HepG2 (cell line): ENCODE measurements around the gene ZAR1L. TPM values are rescaled to one million over a fixed set of nuclear protein-coding genes. Genes with fewer than 3 reads are reported as not detected.
A peak's percentile ranks its signal among the peaks of the same experiment; 100 is the strongest.

Source experiments
- ATAC-seq: fragments of 200-7000 bp; cut with Tn5 transposase; 3 replicates; pipeline ENCODE4 v1.9.1; 2020; ENCODE audit warnings: mild to moderate bottlenecking, moderate library complexity
- BruUV-seq: library from RNA; stranded (reverse); fragments of 400-500 nt; replicated peaks from 2 replicates; lab custom pipeline; 2021; lab: Mats Ljungman, UMichigan
- CTCF ChIA-PET: fragments of 300-600 bp; formaldehyde crosslinking; extraction: SDS; loops from one replicate; lab custom pipeline; 2021; ENCODE audit warnings: low total read pairs, inconsistent platforms, low intra/inter-chr PET ratio; lab: Yijun Ruan, JAX
- POLR2A ChIA-PET: fragments of 350-600 bp; sonication (Branson Sonifier 250); formaldehyde crosslinking; loops from one replicate; lab custom pipeline; 2020; ENCODE audit warnings: antibody characterized with exemption, inconsistent platforms; lab: Yijun Ruan, JAX
- DNase-seq: peaks from one replicate; pipeline ENCODE4 v3.0.0-alpha.2; 2015; ENCODE audit warnings: low spot score
- FAIRE-seq: peaks from 3 replicates; lab custom pipeline; 2011; peaks lifted over from hg19 to GRCh38; lab: Jason Lieb, UNC
- H2AFZ ChIP-seq: one replicate; pipeline ENCODE4 v1.6.1; 2011; ENCODE audit warnings: low read length, inconsistent platforms
- H3K27ac ChIP-seq: fragments of 300-600 bp; 3 replicates; pipeline ENCODE4 v1.8.0; 2011; ENCODE audit warnings: mixed run types, mild to moderate bottlenecking, mixed read lengths, low read length, inconsistent platforms; ENCODE audit not compliant: insufficient read depth; ENCODE audit errors: extremely low read length
- H3K27me3 ChIP-seq, 2 experiments: fragments of 200-600 bp in 1 of 2; 2 replicates in 1 of 2; 3 replicates in 1 of 2; pipeline versions ENCODE4 v1.6.0 to v1.8.0; 2011; ENCODE audit warnings: low read length in 2 of 2, mild to moderate bottlenecking in 2 of 2, moderate library complexity in 2 of 2, inconsistent platforms in 1 of 2; ENCODE audit not compliant: insufficient read depth in 2 of 2, control insufficient read depth in 1 of 2
- H3K36me3 ChIP-seq, 2 experiments: fragments of 200-600 bp in 1 of 2; replicated peaks in 1 of 2; 2 replicates in 1 of 2; 3 replicates in 1 of 2; pipeline versions ENCODE4 v1.5.1 to v1.8.0; 2011; ENCODE audit warnings: low read length in 2 of 2, inconsistent platforms in 1 of 2; ENCODE audit not compliant: insufficient read depth in 2 of 2, control insufficient read depth in 1 of 2
- H3K4me1 ChIP-seq: 2 replicates; pipeline ENCODE4 v1.5.1; 2012; ENCODE audit warnings: low read length, inconsistent platforms; ENCODE audit not compliant: insufficient read depth
- H3K4me2 ChIP-seq: 2 replicates; pipeline ENCODE4 v1.6.0; 2011; ENCODE audit warnings: low read depth, low read length, inconsistent platforms
- H3K4me3 ChIP-seq, 3 experiments: fragments of 200-600 bp in 1 of 3; sonication (generic), shearing (Covaris generic) in 1 of 3; replicated peaks in 1 of 3; 2 replicates each; pipeline ENCODE4 v1.5.1; 2011 to 2016; ENCODE audit warnings: low read length in 3 of 3, inconsistent platforms in 2 of 3, low read depth in 2 of 3, mild to moderate bottlenecking in 2 of 3, control low read depth in 1 of 3, mixed read lengths in 1 of 3; ENCODE audit not compliant: insufficient read depth in 1 of 3
- H3K79me2 ChIP-seq: one replicate; pipeline ENCODE4 v1.6.1; 2011; ENCODE audit warnings: low read length, inconsistent platforms; ENCODE audit not compliant: insufficient read depth
- H3K9ac ChIP-seq: 2 replicates; pipeline ENCODE4 v1.6.0; 2011; ENCODE audit warnings: mild to moderate bottlenecking, low read depth, low read length, inconsistent platforms; ENCODE audit not compliant: insufficient read depth
- H3K9me3 ChIP-seq: 2 replicates; pipeline ENCODE4 v1.5.1; 2012; ENCODE audit warnings: mild to moderate bottlenecking, low read length
- H4K20me1 ChIP-seq: 2 replicates; pipeline ENCODE4 v1.6.0; 2011; ENCODE audit warnings: inconsistent platforms, mild to moderate bottlenecking, low read length, moderate library complexity; ENCODE audit not compliant: insufficient read depth
- CHD4 ChIP-seq: fragments of 200-600 bp; sonication (generic); IDR thresholded peaks from 2 replicates; pipeline ENCODE4 v1.7.0; 2017; ENCODE audit warnings: mild to moderate bottlenecking, low read length, borderline replicate concordance
- EP300 ChIP-seq, 3 experiments: sonication (generic) in 1 of 3; formaldehyde crosslinking in 1 of 3; IDR thresholded peaks; 2 replicates each; pipeline versions ENCODE4 v1.5.1 to v1.6.1; 2011 to 2020; ENCODE audit warnings: low read depth in 2 of 3, low read length in 2 of 3, borderline replicate concordance in 1 of 3, improper control_type of control experiment in 1 of 3, mild to moderate bottlenecking in 1 of 3, missing genetic modification reagents in 1 of 3, moderate library complexity in 1 of 3
- FIP1L1 ChIP-seq: fragments of 200-400 bp; formaldehyde crosslinking; IDR thresholded peaks from 2 replicates; pipeline ENCODE4 v1.6.1; 2018; ENCODE audit warnings: low read depth, mild to moderate bottlenecking, low read length, moderate library complexity, borderline replicate concordance; ENCODE audit not compliant: insufficient read depth
- FOXP4 ChIP-seq: sonication (generic); formaldehyde crosslinking; IDR thresholded peaks from 2 replicates; pipeline ENCODE4 v1.4.0; 2020; ENCODE audit warnings: missing genetic modification reagents
- HMG20A ChIP-seq: IDR thresholded peaks from 2 replicates; pipeline ENCODE4 v1.6.1; 2016; ENCODE audit warnings: borderline replicate concordance
- MEIS2 ChIP-seq: sonication (generic); formaldehyde crosslinking; IDR thresholded peaks from 2 replicates; pipeline ENCODE4 v1.9.0; 2021; ENCODE audit warnings: mild to moderate bottlenecking, missing genetic modification reagents
- NR2F2 ChIP-seq: IDR thresholded peaks from 2 replicates; pipeline ENCODE4 v1.6.1; 2012; ENCODE audit warnings: low read depth, inconsistent platforms, borderline replicate concordance
- NR2F6 ChIP-seq, 2 experiments: IDR thresholded peaks; 2 replicates each; pipeline ENCODE4 v1.6.1; 2016; ENCODE audit warnings: antibody characterized with exemption in 1 of 2, mild to moderate bottlenecking in 1 of 2
- PPARG ChIP-seq: conservative IDR thresholded peaks from 2 replicates; pipeline ENCODE4 v1.6.1; 2016; ENCODE audit warnings: missing biosample characterization, missing genetic modification reagents
- RFXANK ChIP-seq: IDR thresholded peaks from 2 replicates; pipeline ENCODE4 v1.6.1; 2016
- ZFP36 ChIP-seq: fragments of 150-350 bp; IDR thresholded peaks from 2 replicates; pipeline ENCODE4 v1.6.1; 2018; ENCODE audit warnings: borderline replicate concordance, low read length, low read depth; ENCODE audit not compliant: partially characterized antibody
- ZKSCAN1 ChIP-seq: fragments of 150-350 bp; IDR thresholded peaks from 2 replicates; pipeline ENCODE4 v1.6.1; 2014; ENCODE audit warnings: low read length
- ZNF644 ChIP-seq: IDR thresholded peaks from 2 replicates; pipeline ENCODE4 v1.6.1; 2016; ENCODE audit warnings: low read depth
- ZNF710 ChIP-seq: sonication (generic); formaldehyde crosslinking; IDR thresholded peaks from 2 replicates; pipeline ENCODE4 v1.5.0; 2020; ENCODE audit warnings: mild to moderate bottlenecking, missing genetic modification reagents, borderline replicate concordance
- ZNF761 ChIP-seq: sonication (generic); formaldehyde crosslinking; conservative IDR thresholded peaks from 2 replicates; pipeline ENCODE4 v1.4.0; 2020; ENCODE audit warnings: mild to moderate bottlenecking, missing genetic modification reagents
- ZNF782 ChIP-seq: sonication (generic); formaldehyde crosslinking; IDR thresholded peaks from 2 replicates; pipeline ENCODE4 v1.4.0; 2020; ENCODE audit warnings: missing genetic modification reagents, mild to moderate bottlenecking, borderline replicate concordance
- WGBS: methylation state at CpG from one replicate; pipeline ENCODE4 v1.1.6; 2017; ENCODE audit warnings: low lambda C conversion rate; 5-methylcytosine and 5-hydroxymethylcytosine counted together
- in situ Hi-C: cut with HindIII; loops from 2 replicates; pipeline ENCODE4 v1.10.0; 2017; ENCODE audit warnings: low pct_unique_long_range_greater_than_20kb; ENCODE audit not compliant: extremely low pct_ligation_motif_present
- intact Hi-C: fragments of 100-400 bp; cut with micrococcal nuclease; formaldehyde crosslinking; loops from one replicate; pipeline ENCODE4 v1.10.0; 2022; ENCODE audit not compliant: unreplicated experiment
- polyA plus RNA-seq, 8 experiments: library from polyadenylated mRNA; depleted of rRNA in 3 of 8; stranded (reverse) in 7 of 8; unstranded in 1 of 8; fragments of >200 nt; fragmentation: Illumina TruSeq in 4 of 8; extraction: Trizol in 4 of 8; gene quantifications; 2 replicates each; pipeline versions ENCODE4 v1.2.1 to v1.2.3, GENCODE V29; 2011 to 2016; ENCODE audit warnings: low read depth in 4 of 8, missing spikeins in 1 of 8, mixed read lengths in 1 of 8; ENCODE audit not compliant: insufficient read depth in 1 of 8
- total RNA-seq, 5 experiments: library from RNA; depleted of rRNA; stranded (reverse); fragments of >200 nt; fragmentation: Illumina TruSeq; extraction: Trizol; gene quantifications; 2 replicates each; pipeline ENCODE4 v1.2.3, GENCODE V29; 2016; ENCODE audit warnings: low read depth in 1 of 5

The ZAR1L gene
- total and polyA plus RNA-seq, 2 of the 13 experiments (the other 11 are each of a cell fraction or from before 2014, with no cell fraction given): 0.09 TPM; not detected in 1

- H3K4me1 ChIP-seq: peaks cover 61% of the 10 kb centered on the region
- H3K79me2 ChIP-seq: no peaks in the 10 kb centered on the region
- peak; percentile 64 for ATAC-seq
- ChIA-PET CTCF (interaction anchor here (1.6 kb wide), 1 partner anchor 44 kb away, joined by 5 read pairs; no protein-coding TSS in a partner anchor), POLR2A (interaction anchor here (2.4 kb wide), 1 partner anchor 11 kb away, joined by 16 read pairs; no protein-coding TSS in a partner anchor)
- intact Hi-C loops (loop anchor here (1.0 kb wide), 1 partner anchor 21 kb away; no protein-coding TSS in a partner anchor), in situ Hi-C loops (no loop called here)
- peak; percentile 67 for DNase-seq
- no peak overlapping the region for H3K9ac ChIP-seq
- peak overlapping the region; percentile 14; the same call in 1 of the 2 replicates for H3K4me2 ChIP-seq
- no peak overlapping the region for H2AFZ ChIP-seq
- H3K36me3 ChIP-seq: peaks cover 0 to 6% of the 10 kb centered on the region in 2 experiments; a peak in 2 of 5 replicates
- BruUV-seq: no TSS peak
- no peaks in the 10 kb centered on the region for H3K9me3 ChIP-seq
- H4K20me1 ChIP-seq: no peaks in the 10 kb centered on the region
- no peaks in the 10 kb centered on the region for H3K27me3 ChIP-seq
- H3K4me3 ChIP-seq: no peak overlapping the region
- 24% methylated on average over 1 of the region's 1 CpG for WGBS
- FAIRE-seq: peak; percentile 18
- peak overlapping the region; percentile 71 for H3K27ac ChIP-seq
- TF ChIP-seq ZKSCAN1 (no peak), FOXP4 (CRISPR knock-in tag) (peak; percentile 29; the same call in 1 of the 2 replicates), HMG20A (CRISPR knock-in tag) (0 out of 2 replicates have a peak, but pooled peaks have one; percentile 24), NR2F6 (IDR thresholded peaks at IDR 0.05) (peak; percentile 88), NR2F6 (CRISPR knock-in tag; IDR thresholded peaks at IDR 0.05) (peak; percentile 82), ZNF761 (no peak), PPARG (CRISPR knock-in tag) (peak; percentile 26; the same call in 1 of the 2 replicates), ZNF782 (no peak), MEIS2 (CRISPR knock-in tag) (0 out of 2 replicates have a peak, but pooled peaks have one; percentile 23), ZFP36 (no peak), ZNF644 (no peak), ZNF710 (CRISPR knock-in tag) (peak; percentile 69), NR2F2 (peak; percentile 41; the same call in 1 of the 2 replicates), RFXANK (CRISPR knock-in tag) (no peak), EP300 (IDR thresholded peaks at IDR 0.05; ENCODE audit: low read depth in 2 of 2, low read length in 2 of 2) (peak in 1 of 2 experiments; percentile 26; a peak in 1 of 4 replicates), EP300 (CRISPR knock-in tag; IDR thresholded peaks at IDR 0.05; ENCODE audit: borderline replicate concordance) (no peak), FIP1L1 (no peak), CHD4 (no peak)
Measured at GRCh38 chr13:32266130-32266529, 49.0 kb downstream of the ZAR1L start.
